A673 (cell line): ENCODE measurements around the gene DCAF8.

Source experiments
- EZH2 ChIP-seq: fragments of 200-600 bp; sonication (generic); IDR thresholded peaks from 2 replicates; pipeline ENCODE4 v1.6.1; 2017; ENCODE audit warnings: borderline replicate concordance, low read depth, mild to moderate bottlenecking, mixed read lengths, antibody characterized with exemption, low read length; ENCODE audit not compliant: poor library complexity, severe bottlenecking
- TF ChIP-seq, protein P1 (sequence below): fragments of 300-800, 200-600 bp; sonication (generic); conservative IDR thresholded peaks from 2 replicates; pipeline ENCODE4 v1.5.1; 2017; ENCODE audit warnings: low read depth, mild to moderate bottlenecking, antibody characterized with exemption, low read length, moderate library complexity, mixed read lengths

DNA sequence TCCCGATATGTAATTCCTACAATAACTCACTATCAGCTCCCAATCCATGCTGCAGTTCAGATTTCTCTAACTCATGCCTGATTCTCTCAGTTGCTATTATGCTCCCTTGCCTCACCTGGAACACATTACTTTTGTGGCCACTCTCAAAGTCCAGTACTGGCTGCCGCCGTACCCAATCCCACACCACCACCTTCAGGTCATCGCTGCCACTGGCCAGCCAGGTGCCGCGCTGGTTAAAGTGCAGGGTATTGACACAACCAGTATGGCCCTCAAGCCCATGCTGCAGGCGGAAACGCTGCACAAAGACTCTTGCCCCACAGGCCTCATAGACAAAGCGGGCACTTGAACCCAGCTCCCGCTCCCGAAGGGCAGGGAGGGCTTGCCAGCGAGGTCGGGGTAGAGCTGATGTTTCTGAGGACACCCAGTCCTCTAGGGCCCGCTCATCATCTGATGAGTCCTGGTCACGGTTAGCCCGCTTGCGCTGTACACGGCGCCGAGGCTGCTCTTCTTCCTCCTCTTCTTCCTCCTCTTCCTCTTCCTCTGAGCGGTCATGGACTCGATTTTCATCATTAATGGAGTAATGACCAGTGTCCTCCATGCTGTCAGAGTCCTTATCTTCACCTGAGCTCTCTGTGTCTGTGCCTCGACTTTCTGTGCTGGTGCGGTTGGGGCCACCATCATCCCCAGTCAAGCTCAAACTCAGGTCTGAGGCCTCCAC, 22.6 kb downstream of the DCAF8 start:
- TF ChIP-seq, protein P1, sequence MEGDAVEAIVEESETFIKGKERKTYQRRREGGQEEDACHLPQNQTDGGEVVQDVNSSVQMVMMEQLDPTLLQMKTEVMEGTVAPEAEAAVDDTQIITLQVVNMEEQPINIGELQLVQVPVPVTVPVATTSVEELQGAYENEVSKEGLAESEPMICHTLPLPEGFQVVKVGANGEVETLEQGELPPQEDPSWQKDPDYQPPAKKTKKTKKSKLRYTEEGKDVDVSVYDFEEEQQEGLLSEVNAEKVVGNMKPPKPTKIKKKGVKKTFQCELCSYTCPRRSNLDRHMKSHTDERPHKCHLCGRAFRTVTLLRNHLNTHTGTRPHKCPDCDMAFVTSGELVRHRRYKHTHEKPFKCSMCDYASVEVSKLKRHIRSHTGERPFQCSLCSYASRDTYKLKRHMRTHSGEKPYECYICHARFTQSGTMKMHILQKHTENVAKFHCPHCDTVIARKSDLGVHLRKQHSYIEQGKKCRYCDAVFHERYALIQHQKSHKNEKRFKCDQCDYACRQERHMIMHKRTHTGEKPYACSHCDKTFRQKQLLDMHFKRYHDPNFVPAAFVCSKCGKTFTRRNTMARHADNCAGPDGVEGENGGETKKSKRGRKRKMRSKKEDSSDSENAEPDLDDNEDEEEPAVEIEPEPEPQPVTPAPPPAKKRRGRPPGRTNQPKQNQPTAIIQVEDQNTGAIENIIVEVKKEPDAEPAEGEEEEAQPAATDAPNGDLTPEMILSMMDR = no peak
- TF ChIP-seq EZH2 = no peak
